HG03354 (cell line): Measurements from ENCODE around the gene OPN1MW3.
"Not testable (repeated sequence)": the region's sequence is repeated elsewhere in the genome, so short reads cannot be mapped to it uniquely, and the experiment has no call there.

Source experiments
- ATAC-seq: cut with Tn5 transposase; IDR thresholded peaks from one replicate; pipeline ENCODE4 v1.9.1; 2021; ENCODE audit warnings: mild to moderate bottlenecking; ENCODE audit not compliant: unreplicated experiment, poor library complexity, severe bottlenecking

Gene OPN1MW3

DNA sequence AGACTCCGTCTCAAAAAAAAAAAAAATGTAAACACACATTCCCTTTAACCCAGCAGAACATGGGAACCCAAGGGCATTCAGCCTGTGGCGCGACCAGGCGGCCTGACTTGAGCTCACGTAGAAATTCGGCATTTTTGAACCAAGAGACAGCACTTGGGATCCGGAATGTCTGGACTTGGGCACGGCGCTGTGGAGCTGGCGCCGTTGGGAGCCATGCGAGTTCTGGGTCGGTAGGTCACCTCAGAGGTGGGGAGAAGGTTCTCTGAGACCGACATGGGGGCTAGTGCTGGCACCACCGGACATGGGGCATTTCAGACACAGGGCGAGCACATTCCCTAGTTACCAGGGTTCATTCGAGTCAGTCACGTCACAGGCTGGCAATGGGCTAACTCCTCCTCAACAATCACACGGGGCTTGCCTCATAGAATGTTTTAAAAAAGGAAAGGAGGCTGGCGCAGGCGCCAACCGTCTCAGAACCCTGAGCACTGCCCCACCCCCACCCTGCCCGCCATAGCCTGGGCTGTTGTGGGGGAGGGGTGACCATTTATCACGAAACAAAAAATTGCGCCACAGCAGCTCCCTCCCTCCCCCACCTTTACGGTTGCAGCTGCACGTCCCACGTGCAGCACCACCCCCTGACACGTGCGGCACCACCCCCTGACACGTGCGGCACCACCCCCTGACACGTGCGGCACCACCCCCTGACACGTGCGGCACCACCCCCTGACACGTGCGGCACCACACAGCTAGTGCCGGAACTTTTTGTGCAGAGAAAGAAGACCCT, 37.6 kb downstream of the OPN1MW3 start, which contains the start of gene TEX28:
TEX28 (minus strand) TSS at position 334 of the 784 bp plus-strand sequence. CDS start 3,007 bp downstream, outside the sequence.
- ATAC-seq: no peak

DNA sequence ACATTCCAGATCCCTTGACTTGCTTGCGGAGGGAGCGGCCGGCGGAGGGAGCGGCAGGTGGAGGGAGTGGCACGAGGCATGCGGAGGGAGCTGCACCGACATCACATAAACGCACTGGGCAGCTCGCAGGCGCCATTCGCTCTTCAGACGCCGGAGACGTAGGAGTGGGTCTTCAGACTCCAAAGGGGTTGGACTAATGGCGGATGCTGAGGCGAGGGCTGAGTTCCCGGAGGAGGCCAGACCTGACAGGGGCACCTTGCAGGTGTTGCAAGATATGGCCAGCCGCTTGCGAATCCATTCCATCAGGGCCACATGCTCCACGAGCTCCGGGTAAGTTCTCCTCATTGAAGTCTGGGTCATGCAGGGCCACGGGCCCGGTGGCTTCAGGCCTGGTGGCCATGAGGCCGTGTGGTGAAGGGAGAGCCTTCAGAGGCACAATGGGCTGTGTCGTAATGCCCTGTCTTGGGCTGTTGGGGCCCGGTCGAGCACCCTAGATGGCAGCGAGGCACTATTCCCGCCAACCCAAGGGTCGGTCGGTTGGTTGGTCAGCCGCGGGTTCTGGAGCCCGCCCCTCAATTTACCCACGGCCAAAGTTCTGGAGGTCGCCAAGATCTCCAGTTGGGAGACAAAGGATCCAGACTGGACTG, 38.4 kb downstream of the OPN1MW3 start, which contains the start of gene TKTL1:
TKTL1 (plus strand) TSS at position 132 of the 647 bp plus-strand sequence; CDS start at position 197, 65 bp downstream.
- no peak for ATAC-seq

- no peak for ATAC-seq
Measured at GRCh38 chrX:154296731-154297130, 39.3 kb downstream of the OPN1MW3 start.

GRCh38 chrX:154298312-154298711, 40.9 kb downstream of the OPN1MW3 start:
- ATAC-seq: no peak

DNA sequence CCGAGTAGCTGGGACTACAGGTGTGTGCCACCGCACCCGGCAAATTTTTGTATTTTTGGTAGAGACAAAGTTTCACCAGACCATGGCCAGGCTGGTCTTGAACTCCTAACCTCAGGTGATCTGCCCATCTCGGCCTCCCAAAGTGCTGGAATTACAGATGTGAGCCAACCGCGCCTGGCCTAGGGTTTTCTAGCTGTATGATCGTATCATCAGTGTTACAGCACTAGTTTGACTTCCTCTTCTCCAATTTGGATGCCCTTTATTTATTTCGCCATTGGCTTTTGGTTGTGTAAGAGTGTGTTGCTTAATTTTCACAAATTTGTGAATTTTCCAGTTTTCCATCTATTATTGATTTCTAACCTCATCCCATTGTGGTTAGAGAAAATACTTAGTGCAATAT, 43.4 kb downstream of the OPN1MW3 start:
- ATAC-seq: no peak

GRCh38 chrX:154302998-154303397, 45.6 kb downstream of the OPN1MW3 start:
- not testable (repeated sequence) for ATAC-seq

DNA sequence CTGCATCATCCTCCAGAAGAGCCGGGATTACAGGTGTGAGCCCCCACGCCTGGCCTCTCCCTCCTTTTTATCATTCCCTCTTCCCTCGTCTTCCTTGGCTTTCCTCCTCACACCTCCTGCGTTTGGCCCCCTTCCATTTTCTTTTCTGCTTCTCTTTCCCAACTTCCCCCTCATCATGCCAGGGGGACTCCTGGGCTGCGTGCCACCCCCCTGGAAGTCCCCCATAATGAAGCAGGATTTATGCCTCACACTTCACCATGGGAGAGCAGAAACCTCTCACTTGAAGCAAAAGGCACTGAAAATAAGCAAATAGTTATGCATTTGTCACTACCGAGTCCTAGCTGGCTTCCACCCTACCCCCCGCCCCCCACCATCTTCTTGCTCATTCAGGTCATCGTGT, 46.1 kb downstream of the OPN1MW3 start:
- no peak for ATAC-seq

GRCh38 chrX:154304846-154305245, 47.5 kb downstream of the OPN1MW3 start:
- no peak for ATAC-seq

- no peak for ATAC-seq
Measured at GRCh38 chrX:154305541-154306205, 48.3 kb downstream of the OPN1MW3 start.

DNA sequence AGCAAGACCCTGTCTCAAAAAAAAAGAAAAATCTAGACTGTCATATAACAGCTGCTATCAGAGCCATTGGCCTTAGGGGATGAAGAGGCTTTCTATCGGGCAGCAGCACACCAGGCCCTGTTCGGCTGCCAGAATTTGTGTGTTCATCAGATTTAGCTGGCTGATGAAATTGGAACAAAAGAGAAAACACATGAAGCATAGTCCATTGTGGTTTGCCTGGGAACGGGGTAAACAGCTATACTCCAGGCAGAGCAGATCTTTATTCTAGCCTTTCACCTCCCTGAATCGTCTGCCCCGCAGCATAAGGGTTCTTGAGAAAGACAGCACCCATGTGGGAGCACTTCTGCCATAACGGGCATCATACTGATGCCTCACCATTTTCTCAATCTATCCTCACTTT, 49.8 kb downstream of the OPN1MW3 start:
- no peak for ATAC-seq

DNA sequence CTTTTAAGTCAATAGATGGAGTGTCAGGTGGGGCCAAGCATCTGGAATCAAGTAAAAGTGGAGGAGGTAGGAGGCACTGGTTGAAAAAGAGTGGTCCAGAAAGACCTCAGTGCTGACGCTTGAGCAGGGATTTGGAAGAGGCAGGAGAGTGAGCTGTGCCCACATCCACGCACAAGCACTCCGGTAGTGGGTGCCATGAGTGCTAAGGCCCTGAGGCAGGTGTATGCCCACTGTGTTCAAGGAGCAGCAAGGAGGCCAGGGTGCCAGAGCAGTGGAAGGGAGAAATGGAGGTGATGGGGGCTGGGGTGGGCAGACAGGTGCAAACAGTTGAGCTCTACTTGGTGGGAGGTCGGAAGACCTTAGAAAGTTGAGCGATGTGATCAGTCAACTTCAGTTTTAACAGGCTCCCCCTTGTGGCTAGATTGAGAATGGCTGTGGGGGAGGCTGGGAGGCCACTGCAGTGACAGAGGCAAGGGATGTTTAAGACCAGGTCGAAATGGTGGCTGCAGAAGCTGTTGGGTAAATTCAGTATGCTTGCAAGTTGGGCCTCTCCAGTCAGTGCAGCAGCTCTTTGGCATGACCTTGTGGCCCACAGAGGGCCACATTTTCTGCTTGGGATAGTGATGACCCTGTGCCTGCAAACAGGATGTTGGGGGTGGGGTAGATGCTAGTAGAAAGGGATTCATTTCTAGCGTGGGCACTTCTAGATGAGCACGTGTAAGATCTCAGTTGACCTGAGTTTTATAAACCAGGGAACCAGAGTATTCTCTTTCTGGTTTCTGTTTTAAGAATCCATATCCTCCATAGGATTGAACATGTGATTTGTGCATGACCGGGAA, 50.9 kb downstream of the OPN1MW3 start:
- ATAC-seq: peak; percentile 69

DNA sequence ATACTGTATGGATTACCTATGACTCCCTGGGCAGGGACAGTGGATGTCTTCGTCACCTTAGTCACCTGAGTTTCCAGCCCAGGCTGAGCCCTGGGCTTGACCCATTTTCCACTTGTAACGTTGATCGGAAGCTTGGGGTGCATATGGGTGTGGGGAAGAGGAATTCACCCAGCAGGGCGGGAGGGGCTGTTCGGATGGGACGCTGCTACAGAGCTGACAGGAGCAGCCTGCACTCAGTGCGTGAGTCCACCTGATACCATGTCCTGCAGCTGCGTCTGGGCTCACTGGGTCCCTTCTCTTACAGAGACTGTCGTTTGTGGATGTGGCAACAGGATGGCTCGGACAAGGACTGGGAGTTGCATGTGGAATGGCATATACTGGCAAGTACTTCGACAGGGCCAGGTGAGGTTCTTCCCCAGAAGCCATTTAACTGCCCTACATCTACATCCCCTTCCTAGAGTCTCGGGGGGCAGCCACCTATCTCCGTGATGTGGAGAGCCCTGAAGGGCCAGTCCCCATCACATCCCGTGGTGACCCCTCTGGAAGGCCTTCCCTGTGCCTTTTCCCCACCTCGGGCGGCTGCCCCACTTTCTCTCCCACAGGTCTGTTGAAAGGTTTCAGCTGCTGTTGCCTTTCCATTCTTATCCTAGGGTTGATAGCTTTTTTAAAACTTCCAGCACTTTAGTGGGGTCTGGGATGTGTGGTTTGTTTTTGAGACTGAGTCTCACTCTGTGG, 51.8 kb downstream of the OPN1MW3 start:
- no peak for ATAC-seq

- ATAC-seq: no peak
Measured at GRCh38 chrX:154310616-154311536, 53.5 kb downstream of the OPN1MW3 start.

- ATAC-seq: no peak
Measured at GRCh38 chrX:154312116-154312515, 54.7 kb downstream of the OPN1MW3 start.

- ATAC-seq: no peak
Measured at GRCh38 chrX:154313147-154313546, 55.8 kb downstream of the OPN1MW3 start.

- ATAC-seq: no peak
Measured at GRCh38 chrX:154315416-154315815, 58.0 kb downstream of the OPN1MW3 start.

- ATAC-seq: no peak
Measured at GRCh38 chrX:154317391-154317995, 60.1 kb downstream of the OPN1MW3 start.

DNA sequence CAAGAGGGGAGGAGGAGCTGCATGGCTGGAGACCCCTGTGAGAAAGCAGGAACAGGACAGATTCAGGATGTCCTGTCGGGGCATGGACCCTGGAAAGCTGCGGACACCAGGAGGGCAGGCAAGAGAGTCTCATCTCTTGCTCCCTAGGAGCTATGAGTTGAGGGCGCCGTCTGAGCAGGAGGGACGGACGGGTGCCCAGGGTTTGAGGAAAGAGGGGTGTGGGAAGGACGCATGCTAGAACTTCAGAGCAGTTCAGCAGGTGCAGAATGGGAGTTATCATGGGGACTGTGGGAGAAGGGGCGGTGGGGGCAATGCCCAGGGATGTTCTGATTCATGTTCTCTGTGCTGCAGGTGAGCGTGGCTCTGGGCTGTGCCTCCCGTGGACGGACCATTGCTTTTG, 63.0 kb downstream of the OPN1MW3 start:
- no peak for ATAC-seq
